GM12864 (cell line): ENCODE measurements around the gene COPB2.

Experiments used
- DNase-seq: peaks from one replicate; pipeline ENCODE4 v3.0.0-alpha.2; 2011; ENCODE audit warnings: low read depth
- H3K4me3 ChIP-seq: 2 replicates; pipeline ENCODE4 v1.5.1; 2011; ENCODE audit warnings: mild to moderate bottlenecking, low read depth, low read length, control low read depth
- CTCF ChIP-seq: IDR thresholded peaks from 2 replicates; pipeline ENCODE4 v1.5.1; 2011; ENCODE audit warnings: low read depth, mild to moderate bottlenecking, moderate library complexity, low read length, control low read depth, inconsistent platforms; ENCODE audit errors: missing control alignments

The COPB2 gene

GRCh38 chr3:139317215-139317614, 72.2 kb downstream of the COPB2 start:
- no peak for DNase-seq
- no peak for TF ChIP-seq CTCF
- H3K4me3 ChIP-seq = no peak overlapping the region

- no peak overlapping the region for H3K4me3 ChIP-seq
- DNase-seq = no peak
- TF ChIP-seq CTCF = no peak
Observed at GRCh38 chr3:139313921-139314320, 75.5 kb downstream of the COPB2 start.

- TF ChIP-seq CTCF = no peak
- no peak for DNase-seq
- H3K4me3 ChIP-seq = no peak overlapping the region
Observed at GRCh38 chr3:139312959-139313358, 76.5 kb downstream of the COPB2 start.

GRCh38 chr3:139312416-139312815, 77.0 kb downstream of the COPB2 start:
- DNase-seq = no peak
- no peak for TF ChIP-seq CTCF
- no peak overlapping the region for H3K4me3 ChIP-seq

- no peak for TF ChIP-seq CTCF
- DNase-seq = no peak
- no peak overlapping the region for H3K4me3 ChIP-seq
Observed at GRCh38 chr3:139311557-139311956, 77.9 kb downstream of the COPB2 start.

GRCh38 chr3:139310474-139310933, 78.9 kb downstream of the COPB2 start:
- DNase-seq = no peak
- no peak for TF ChIP-seq CTCF
- H3K4me3 ChIP-seq = no peak overlapping the region

GRCh38 chr3:139309880-139310279, 79.6 kb downstream of the COPB2 start:
- no peak for DNase-seq
- TF ChIP-seq CTCF = no peak
- H3K4me3 ChIP-seq = no peak overlapping the region
